Activated naive CD4-positive, alpha-beta T cell treated with anti-CD3 and anti-CD28 coated beads, Interleukin-2, amount 50 U/mL, for 16 hours (primary cell): ENCODE measurements around the gene TMTC1.
"Not testable (repeated sequence)": the region's sequence is repeated elsewhere in the genome, so short reads cannot be mapped to it uniquely, and the experiment has no call there.

Experiments
- DNase-seq: peaks from one replicate; pipeline ENCODE4 v3.0.0-alpha.2; 2020

The TMTC1 gene

DNA sequence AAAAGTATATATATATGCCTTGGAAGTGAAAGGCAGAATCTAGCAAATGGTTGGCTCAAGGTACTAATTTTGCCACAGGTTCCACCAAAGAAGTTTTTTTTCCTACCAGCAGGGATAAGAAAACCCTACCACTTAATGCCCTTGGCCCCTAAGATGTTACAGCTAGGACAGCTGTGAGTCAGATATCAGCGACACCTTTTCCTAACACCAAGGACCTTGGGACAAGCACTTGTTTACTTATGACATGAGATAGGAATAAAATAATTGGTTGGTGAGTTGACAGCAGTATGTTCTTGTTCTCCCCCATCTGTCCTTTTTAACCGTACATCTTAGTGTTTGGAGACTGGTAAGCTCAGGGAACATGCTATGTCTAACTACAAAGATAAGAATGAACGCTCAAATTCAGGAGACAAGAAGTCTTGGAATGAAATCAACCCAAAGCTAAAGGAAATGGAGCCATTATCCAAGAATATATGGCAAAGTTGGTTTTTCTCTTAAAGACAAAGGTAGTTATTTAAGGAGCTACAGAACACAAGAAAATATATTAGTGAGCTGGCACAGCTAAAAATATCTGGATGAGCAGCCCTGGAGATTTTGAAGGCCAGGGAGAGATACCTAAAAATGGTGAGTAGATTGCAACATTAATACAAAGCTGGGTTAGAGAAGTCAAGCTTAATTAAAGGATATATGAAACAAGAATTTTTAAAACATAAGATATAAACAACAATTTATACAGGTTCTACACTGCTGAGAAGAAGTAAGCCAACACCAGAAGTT, 126.8 kb downstream of the TMTC1 start:
- DNase-seq = no peak

DNA sequence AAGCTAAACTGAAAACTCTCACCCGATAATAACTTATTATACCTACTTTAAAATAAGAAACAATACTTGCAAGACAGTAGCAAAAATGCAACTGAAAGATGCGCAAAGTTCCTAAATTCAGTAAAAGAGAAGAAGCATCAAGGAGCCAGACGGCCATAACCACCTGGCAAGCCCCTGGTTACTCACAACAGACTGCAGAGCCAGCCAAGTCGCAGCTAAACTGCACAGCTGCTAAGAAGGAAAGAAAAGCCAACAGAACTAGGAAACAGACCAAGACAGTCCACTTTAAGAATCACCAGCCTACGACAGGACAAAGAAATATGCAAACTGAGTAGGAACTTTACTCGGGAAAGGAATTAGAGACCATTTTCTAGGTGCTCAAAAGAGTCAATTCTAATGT, 127.9 kb downstream of the TMTC1 start:
- DNase-seq = no peak

DNA sequence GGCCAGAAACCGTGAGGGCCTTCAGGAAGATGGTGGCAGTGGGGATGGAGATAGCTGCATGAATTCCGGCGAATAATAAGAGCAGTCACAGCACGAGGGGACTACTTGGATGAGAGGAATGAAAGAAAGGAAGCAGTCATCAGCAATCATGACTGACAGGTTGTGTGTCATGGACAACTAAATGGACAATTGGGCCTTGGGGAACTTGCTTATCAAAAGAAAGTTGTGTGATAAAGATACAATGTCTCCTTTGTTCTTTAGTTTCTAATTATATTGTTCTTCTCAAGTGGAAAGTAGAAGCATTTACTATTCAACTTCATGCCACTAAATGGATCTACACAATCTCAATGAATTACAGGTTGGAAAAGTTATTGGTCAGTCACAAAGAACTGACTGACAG, 130.5 kb downstream of the TMTC1 start:
- DNase-seq = no peak

DNA sequence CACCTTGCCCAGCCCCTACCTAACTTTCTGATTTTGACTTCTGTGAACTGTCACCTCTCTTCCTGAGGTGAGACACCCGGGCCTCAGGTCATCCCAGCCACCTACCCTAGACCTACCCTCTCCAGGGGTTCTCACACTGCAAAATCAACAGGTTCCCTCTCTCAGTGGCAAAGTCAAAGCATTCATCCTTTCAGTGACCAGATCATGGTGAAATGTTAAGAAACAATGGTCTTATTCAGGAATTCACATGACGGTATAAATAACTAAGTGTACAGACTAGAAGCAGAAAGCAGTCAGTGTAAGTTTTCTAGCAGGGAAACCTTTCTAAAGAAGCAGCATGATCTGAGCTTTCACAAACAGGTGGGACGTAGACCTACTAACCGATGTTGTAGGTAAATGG, 133.4 kb downstream of the TMTC1 start:
- DNase-seq = no peak

DNA sequence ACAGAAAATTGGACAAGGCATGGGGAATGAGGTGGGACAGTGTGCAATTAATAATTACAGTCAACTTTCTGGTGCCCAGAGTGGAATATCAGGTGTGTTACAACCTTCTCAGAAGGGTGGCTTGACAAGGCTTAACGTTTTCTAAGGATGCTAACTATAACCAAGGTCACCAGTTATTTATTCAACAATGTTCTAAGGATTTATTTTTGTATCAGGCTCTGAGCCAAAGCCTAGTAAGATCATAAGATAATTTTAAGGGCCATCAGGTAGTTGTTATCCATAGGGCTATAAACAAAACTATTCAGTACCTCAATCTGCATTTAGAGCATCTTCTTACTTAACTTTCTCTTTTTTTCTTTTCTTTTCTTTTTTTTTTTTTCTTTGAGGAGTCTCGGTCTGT, 134.0 kb downstream of the TMTC1 start:
- DNase-seq = no peak

DNA sequence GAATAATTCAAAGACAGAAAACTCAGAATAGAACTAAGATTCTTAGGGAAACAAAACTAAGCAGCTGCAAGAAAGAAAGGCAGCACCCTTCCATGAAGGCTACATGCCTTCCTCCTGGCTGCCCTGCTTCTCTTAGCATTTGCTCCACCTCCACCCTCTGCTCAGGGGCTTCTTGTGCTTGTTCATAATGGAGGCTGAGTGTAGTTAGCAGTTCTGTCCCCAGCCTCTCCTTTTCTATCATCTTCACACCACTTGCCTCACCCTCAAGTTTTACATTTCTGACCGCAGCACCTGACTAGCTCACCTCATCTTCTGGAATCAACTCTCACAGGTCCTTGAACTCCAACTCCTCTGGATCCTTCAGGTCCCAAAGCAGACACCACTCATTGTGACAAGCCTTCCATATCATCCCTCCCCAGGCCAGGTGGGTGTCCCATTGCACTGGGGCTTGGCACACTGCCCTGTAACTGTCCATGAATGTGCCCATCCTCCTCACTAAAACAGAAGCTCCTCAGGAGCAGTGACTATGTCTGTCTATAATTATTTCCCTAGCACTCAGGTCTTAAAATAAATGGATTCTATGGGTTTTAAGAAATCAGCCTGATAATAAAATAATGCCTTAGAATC, 139.1 kb downstream of the TMTC1 start:
- no peak for DNase-seq

DNA sequence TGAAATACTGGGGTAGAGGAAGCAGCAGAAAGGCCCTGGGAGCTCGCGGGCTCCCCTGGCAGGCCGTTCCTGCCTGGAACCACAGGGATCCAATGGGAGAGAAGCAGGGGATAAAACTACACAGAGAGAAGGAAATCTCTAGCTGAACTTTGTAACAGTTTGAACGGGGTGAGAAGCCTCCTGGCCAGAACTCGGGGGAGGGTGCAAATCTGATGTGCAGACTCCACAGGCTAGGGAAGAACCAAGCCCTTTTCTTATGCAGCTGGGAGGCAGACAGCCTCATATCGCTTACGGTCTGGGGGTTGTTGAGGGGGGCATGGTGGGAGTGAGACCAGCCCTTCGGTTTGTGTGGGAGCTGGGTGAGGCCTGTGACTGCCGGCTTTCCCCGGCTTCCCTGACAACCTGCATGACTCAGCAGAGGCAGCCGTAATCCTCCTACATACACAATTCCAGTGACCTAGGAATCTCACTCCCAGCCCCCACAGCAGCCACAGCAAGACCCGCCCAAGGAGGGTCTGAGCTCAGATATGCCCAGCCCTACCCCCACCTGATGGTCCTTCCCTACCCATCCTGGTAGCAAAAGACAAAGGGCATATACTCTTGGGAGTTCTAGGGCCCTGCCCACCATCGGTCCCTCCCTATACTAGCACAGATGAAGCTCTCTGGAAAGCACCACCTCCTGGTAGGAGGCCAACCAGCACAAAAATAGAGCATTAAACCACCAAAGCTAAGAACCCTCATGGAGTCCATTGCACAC, 143.0 kb downstream of the TMTC1 start:
- DNase-seq = no peak

DNA sequence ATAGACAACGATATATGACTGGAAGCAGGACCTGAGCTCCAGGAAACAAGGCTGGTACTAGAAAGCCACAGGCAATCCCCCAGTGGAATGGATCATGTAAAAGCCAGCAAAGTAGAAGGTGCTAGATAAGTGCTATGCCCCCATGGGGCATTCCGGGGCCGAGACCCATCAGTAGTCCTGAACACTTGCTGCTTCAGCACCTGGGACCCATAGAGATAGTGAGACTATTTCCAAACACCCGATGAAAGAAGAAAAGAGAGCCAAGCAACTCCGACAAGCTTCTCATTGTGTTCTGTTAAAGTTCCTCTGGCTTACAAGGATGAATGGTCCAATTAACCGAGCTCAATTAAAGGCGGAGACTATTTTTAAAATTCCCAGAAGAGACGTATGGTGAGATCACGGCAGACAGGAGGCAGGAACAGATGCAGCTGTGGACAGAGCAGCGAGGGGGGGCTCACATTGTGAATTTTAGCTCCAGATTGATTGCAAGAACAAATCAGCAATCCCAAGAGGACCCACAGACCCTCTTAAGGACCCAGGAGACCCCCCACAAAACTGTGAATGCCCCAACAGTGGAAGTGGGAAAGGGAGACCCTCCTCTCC, 143.7 kb downstream of the TMTC1 start:
- DNase-seq = no peak

DNA sequence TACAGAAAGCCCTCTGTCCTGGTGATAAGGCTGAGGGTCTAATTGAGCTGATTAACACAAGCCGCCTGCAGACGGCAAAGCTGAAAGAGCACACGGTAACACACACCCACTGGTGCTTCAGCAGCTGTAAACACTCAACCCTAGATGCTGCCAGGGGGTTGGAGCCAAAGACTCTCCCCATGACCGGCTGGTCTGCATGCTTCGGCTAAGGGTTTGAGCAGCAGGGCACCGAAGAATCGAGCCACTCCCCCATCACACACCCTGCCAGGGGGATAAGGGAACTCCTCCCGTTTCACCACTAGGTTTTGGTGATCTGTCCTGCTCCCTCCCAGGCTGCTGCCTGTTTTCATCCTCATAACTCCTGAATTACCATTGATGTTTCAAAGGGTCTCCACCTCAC, 145.2 kb downstream of the TMTC1 start:
- DNase-seq = no peak

DNA sequence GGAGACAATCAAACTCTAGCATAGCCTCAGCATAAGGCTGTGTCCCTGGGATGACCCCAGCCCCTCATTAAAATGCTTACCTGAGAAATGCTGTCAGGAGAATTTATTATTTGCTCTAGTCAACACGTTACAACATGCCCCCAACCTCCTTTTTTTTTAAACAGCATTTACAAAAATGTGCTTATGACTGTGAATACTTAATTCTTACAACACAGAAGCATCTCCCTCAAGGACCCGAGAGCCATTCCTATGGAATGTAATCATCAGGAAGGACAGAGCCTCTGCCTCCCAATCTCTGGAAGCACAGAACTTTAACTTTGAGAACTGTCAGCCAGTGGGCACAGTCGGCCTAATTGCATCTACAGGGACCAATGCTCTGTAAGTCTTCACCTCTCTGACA, 149.7 kb downstream of the TMTC1 start:
- DNase-seq = no peak

DNA sequence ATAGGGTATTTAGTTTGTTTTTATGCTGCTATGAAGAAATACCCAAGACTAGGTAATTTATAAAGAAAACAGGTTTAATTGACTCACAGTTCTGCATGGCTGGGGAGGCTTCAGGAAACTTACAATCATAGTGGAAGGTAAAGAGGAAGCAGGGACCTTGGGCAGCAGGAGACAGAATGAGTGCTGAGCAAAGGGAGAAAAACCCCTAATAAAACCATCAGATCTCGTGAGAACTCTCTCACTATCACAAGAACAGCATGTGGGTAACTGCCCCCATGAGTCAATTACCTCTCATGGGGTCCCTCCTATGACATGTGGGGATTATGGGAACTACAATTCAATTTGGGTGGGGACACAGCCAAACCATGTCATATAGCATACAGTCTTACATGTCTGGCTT, 153.6 kb downstream of the TMTC1 start:
- DNase-seq = not testable (repeated sequence)

DNA sequence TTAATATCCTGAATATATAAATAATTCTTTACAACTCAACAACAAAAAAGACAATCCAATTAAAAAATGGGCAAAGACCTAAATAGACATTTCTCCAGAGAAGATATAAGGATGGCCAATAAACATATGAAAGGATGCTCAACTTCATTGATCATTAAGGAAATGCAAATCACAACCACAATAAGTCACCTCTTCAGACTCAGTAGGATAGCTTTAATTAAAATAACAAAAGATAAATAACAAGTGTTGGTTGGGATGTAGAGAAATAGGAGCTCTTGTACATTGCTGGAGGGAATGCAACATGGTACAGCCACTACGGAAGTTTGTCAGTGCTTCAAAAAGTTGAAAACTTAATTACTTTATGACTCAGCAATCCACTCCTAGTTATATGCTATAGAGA, 156.5 kb downstream of the TMTC1 start:
- DNase-seq = no peak

DNA sequence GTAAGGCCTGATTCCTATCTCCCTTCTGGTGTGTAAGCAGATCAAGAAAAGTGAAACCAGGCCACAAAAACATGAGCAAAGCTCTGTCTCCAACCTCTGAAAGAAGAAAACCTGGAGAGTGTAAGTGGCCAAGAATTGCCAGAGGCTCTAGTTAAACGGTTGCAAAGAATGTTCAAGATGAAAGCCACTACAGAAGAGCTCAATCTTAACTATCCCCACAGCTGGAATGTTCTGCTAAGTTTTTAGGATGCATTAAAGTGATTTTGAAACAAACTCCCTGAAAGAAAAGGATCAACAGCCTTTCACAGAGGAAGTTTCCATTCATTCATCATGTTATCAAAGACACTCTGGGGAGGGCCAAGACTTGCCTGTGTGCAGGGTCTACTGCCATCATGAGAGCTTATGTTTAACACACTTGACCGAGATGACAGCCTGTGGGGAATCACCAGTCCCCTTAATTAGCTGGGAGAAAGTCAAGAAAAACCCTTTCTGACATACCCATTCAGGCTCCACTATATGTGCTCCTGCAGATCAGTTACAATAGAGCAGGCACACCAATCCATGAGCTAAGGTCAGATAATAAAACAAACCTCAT, 158.3 kb downstream of the TMTC1 start:
- DNase-seq = no peak

DNA sequence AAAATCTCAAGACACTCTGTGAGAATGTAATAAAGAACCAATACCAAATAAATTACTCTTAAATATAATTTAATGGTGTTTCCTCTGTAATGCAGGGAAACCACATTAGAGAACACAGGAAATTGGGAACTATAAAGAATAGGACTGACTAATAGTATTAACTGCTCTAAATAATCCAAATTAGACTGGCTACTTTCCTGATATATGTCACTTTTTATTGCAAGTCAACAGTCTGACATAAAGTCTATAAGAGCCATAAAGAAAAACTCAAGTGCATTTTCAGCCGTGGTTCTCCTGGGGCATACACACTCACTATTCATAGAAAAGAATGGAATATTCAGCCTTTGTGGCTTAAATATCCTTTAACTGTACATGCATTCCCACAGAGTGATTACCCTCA, 161.5 kb downstream of the TMTC1 start:
- no peak for DNase-seq

DNA sequence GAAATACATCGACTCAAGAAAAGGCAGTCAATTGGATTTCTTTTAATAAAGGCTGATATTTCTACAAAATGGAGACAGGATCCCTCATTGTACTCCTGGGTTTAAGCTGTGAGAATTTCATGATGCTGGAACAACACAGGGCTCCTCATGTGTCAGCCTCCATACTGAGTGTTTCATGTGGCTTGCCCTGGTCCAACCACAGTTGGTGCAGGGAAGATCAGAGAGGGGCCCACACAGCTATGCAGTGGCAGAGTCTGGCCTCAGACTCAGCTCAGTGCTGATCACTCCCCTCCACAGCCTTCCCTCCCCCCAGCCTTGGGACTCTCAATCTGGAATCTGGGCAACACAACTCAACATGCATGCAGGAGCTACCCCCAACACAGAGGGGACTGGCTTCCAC, 163.7 kb downstream of the TMTC1 start:
- no peak for DNase-seq

DNA sequence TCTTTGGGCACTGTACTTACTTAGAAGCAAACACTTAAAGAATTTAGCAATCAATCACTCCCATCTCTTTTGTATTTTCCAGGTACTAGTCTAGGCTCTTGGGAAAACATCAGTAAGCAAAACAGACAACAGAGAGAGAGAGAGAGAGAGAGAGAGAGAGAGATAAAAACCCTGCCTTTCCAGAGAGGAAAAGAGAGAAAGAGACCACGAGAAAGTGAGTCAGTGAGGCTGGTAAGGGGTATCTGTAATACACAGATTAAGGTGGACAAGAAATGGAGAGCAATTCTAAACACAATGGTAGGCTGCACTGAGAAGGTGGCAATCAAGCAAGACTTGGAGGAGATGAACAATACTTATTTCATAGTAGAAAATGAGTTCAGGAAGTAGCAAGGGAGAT, 166.3 kb downstream of the TMTC1 start:
- no peak for DNase-seq

DNA sequence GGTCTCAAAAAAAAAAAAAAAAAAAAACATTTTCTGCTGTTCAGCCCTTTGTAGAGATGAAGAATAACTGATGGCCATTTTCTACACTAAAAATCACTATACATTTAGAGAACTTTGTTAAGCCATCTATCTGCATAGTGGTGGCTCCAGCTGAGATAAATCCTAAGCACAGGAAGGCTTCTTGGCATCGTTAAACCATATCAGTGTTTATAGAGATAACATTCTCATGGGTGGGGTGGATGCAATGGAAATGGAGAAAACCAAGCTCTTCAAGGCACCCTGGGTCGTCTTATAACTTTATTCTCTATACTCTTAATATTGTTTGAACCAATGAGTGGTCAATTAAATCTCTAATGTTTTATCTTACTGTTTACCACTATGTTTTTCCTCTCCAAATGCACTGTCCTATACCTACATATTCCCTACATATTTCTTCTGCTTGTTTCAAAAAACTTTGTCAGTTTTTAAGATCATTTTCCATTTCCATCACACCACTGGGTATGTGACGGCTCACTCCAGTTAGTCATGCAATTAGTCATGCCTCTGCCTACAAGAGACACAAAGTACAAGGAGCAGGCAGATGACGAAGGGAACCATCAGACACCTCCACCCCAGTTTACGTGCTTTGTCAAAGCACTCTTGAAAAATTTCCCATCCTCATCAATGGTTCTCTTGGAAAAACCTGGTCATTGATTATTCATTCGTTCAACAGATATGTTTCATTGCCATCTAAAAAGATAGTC, 166.9 kb downstream of the TMTC1 start:
- no peak for DNase-seq

DNA sequence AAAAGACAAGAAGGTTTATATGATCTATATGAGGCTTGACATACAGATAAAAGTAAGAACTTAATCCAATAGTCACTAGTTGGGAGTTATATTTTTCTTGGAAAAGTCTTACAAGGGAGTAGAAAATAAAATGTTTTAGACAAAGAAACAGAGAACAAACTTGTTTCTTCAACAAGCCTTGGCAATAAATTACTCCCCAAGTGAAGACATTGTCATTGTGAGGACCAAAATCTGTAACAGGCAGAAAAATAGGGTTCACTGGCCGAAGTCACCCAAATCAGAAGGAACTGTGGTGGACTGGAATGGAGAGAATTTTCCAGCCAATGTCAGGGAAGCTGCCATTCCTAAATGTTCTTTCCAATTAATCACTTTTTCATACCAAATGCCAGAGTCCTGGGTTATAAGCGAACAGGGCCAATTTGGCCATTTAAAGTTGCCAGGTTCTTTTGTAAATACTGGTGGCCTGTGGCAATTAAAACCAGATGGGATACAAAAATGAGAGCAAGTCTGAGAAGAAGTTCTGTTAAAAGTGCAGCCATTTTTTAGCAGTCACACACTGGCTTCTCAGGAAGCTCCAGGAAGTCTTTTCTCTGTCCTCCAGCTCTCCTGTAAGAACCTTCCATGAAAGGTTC, 168.9 kb downstream of the TMTC1 start:
- DNase-seq = no peak

DNA sequence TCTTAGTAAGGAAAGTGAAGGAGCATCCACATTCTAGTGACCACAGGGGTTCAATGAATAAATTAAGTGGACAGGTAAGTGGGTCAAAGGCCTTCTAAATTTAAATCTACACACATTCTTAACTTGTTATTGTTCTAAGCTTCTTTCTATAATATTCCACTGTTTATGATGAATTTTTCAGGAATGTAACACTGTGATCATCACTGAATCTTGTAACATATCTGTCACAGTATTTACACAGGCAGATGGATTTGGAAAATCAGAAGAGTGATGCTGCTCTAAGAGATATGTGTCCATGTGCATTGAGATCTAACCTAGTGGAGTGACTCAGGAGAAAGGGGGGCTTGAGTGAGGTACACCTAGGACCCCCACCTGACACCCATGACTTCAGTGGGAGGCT, 170.8 kb downstream of the TMTC1 start:
- DNase-seq = no peak

DNA sequence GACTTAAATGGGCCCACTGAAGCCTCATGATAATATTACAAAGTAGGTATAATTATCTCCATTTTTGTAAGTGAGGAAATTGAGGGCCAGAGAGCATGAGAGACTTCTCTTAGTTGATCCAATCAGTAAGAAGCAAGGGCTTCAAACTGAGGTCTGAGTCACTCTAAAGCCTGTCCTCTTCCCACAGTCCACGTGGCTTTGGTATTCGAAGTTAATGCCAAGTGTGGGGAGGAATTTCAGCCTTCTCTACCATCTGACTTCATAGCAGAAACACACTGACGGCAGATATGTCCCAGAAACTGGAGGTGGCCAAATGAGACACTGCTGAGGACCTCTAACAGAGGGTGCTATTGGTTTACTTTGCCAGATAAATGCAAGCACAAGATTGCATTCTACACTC, 171.8 kb downstream of the TMTC1 start:
- DNase-seq = no peak

DNA sequence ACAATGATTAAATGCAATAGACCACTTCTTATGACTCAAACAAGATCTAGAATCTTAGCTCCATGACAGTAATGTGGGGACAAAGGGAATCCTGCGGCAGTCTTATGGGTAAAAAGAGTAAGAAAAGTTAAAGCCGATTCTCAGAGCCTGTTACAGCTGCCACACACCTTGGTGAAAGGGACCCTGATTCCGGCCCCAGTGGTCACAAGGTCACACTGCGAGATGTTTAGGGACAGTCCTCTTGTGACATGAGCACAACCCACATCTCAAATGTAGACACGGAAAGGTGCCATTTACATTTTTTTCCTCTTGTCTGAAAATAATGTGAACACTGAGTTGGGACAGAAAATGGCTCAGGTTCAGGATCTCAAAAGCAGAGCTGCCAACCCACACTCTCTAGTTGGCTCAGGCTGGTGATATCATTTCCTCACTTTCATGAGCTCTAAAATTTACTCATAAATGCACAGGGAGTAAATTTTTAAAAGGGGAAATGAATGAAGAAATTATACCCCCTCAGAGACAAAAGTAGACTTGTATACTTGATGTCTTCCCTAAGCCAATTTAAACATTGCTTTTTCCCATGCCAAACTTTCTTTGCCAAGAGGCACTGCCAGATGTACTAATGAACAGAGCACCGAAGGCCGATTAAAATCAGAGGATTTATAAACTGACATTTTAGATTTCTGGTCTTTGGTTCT, 173.1 kb downstream of the TMTC1 start:
- no peak for DNase-seq
